Measurements from ENCODE around the gene GART. TPM values are rescaled to one million over a fixed set of nuclear protein-coding genes. Genes with fewer than 3 reads are reported as not detected.

The GART gene
- total RNA-seq, 1 experiment from 2014 or later: 241 TPM

DNA sequence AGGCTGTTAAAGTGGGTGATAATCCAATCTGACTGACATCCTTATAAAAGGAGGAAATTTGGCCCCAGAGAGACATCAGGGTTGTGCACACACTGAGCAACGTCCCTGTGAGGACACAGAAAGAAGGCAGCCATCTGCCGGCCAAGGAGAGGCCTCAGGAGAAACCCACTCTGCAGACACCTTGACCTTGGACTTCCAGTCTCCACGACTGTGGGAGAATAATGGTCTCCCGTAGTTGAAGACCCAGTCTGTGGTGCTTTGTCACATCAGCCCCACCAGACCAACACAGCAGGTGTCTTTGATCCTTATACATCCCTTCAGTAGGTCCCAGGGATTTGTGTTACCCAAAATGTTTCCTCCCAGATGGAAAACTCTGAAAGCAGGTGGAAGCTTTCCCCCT, 46.2 kb downstream of the GART start:
- intact Hi-C loops (cut with micrococcal nuclease): no loop called here
- Histone ChIP-seq H3K27ac (ENCODE audit: low read depth, low read length) (no peak overlapping the region), H3K36me3 (ENCODE audit: control insufficient read depth in 1 of 2, insufficient read depth in 2 of 2, low read length in 2 of 2) (no peaks in the 10 kb centered on the region), H3K79me2 (ENCODE audit: insufficient read depth, low read length) (no peaks in the 10 kb centered on the region), H3K9ac (ENCODE audit: low read length) (no peak overlapping the region), H3K9me2 (ENCODE audit: insufficient read depth) (no peaks in the 10 kb centered on the region), H2AFZ (ENCODE audit: low read depth, low read length, poor library complexity, severe bottlenecking) (no peak overlapping the region), H3K4me2 (ENCODE audit: low read length) (no peak overlapping the region), H3K4me3 (replicated peaks in 1 of 2; ENCODE audit: low read depth in 1 of 2, low read length in 2 of 2) (no peak overlapping the region), H3K9me3 (ENCODE audit: control insufficient read depth in 1 of 2, insufficient read depth in 1 of 2, low read depth in 1 of 2, low read length in 2 of 2) (no peaks in the 10 kb centered on the region), H3K4me1 (ENCODE audit: control insufficient read depth in 1 of 2, insufficient read depth in 2 of 2, low read length in 2 of 2) (peaks cover 4 to 9% of the 10 kb centered on the region in 2 experiments; a peak in 2 of 4 replicates), H4K20me1 (ENCODE audit: insufficient read depth) (no peaks in the 10 kb centered on the region), H3K27me3 (ENCODE audit: insufficient read depth, low read length) (no peaks in the 10 kb centered on the region)
- ChIA-PET RAD21 (ENCODE audit: low non-redundant PET in 1 of 2, low total read pairs in 2 of 2, uncharacterized antibody in 2 of 2, unreplicated experiment in 2 of 2) (no interaction called here), POLR2A (no interaction called here), CTCF (no interaction called here)
- BruUV-seq (replicated peaks): no TSS peak
- ATAC-seq (no peak), DNase-seq (ENCODE audit: low read depth, low spot score) (no peak)
- TF ChIP-seq FOSL1 (IDR thresholded peaks at IDR 0.05; ENCODE audit: low read depth) (no peak), CTCF (IDR thresholded peaks at IDR 0.05 in 2 of 3, conservative IDR thresholded peaks at IDR 0.05 in 1 of 3; ENCODE audit: borderline replicate concordance in 1 of 3, insufficient read depth in 1 of 3, low read depth in 2 of 3, low read length in 2 of 3) (no peak), RAD21 (IDR thresholded peaks at IDR 0.05; ENCODE audit: low read depth) (no peak), EZH2 (IDR thresholded peaks at IDR 0.05) (no peak), CEBPB (IDR thresholded peaks at IDR 0.05; ENCODE audit: low read depth) (no peak), SIN3A (IDR thresholded peaks at IDR 0.05; ENCODE audit: low read depth) (no peak), TCF7L2 (IDR thresholded peaks at IDR 0.05; ENCODE audit: borderline replicate concordance, extremely low read depth, insufficient read depth, insufficient read length) (no peak), JUND (IDR thresholded peaks at IDR 0.05) (no peak), MAX (IDR thresholded peaks at IDR 0.05) (no peak), EZH2phosphoT487 (IDR thresholded peaks at IDR 0.05; ENCODE audit: borderline replicate concordance) (no peak), EGR1 (IDR thresholded peaks at IDR 0.05; ENCODE audit: low read depth) (no peak), ZFX (IDR thresholded peaks at IDR 0.05) (no peak)
- TF ChIP-seq, protein P1, sequence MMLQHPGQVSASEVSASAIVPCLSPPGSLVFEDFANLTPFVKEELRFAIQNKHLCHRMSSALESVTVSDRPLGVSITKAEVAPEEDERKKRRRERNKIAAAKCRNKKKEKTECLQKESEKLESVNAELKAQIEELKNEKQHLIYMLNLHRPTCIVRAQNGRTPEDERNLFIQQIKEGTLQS (IDR thresholded peaks at IDR 0.05): no peak

Measured in HCT116 (cell line).